HG02759 (cell line): ENCODE results near the gene RASAL3.
"Not testable (repeated sequence)": the region's sequence is repeated elsewhere in the genome, so short reads cannot be mapped to it uniquely, and the experiment has no call there.

Source experiments
- ATAC-seq: cut with Tn5 transposase; IDR thresholded peaks from one replicate; pipeline ENCODE4 v1.9.1; 2021; ENCODE audit warnings: mild to moderate bottlenecking, moderate library complexity; ENCODE audit not compliant: unreplicated experiment

RASAL3 gene

GRCh38 chr19:15475169-15475568 lies 10.8 kb upstream of the RASAL3 start:
- ATAC-seq: no peak

- ATAC-seq: not testable (repeated sequence)
These were observed 9.5 kb upstream of the RASAL3 start for GRCh38 chr19:15473821-15474220.

- no peak for ATAC-seq
These were observed 7.3 kb upstream of the RASAL3 start for GRCh38 chr19:15471639-15472101.

GRCh38 chr19:15469513-15470297 lies 5.4 kb upstream of the RASAL3 start:
- ATAC-seq: no peak

- ATAC-seq: no peak
These were observed 4.5 kb upstream of the RASAL3 start for GRCh38 chr19:15468675-15469512.

- no peak for ATAC-seq
These were observed 3.4 kb upstream of the RASAL3 start for GRCh38 chr19:15467734-15468214.

GRCh38 chr19:15466851-15467733 lies 2.7 kb upstream of the RASAL3 start:
- peak; percentile 61 for ATAC-seq

- peak; percentile 48 for ATAC-seq
These were observed 428 bp downstream of the RASAL3 start for GRCh38 chr19:15463861-15464371.

- ATAC-seq: no peak
These were observed 2.6 kb downstream of the RASAL3 start for GRCh38 chr19:15461694-15462093.

GRCh38 chr19:15457701-15458484 lies 6.5 kb downstream of the RASAL3 start:
- ATAC-seq: no peak

- no peak for ATAC-seq
These were observed 7.3 kb downstream of the RASAL3 start for GRCh38 chr19:15456871-15457700.

- no peak for ATAC-seq
These were observed 7.9 kb downstream of the RASAL3 start for GRCh38 chr19:15456441-15456840.

- no peak for ATAC-seq
These were observed 8.3 kb downstream of the RASAL3 start for GRCh38 chr19:15455996-15456395.

- ATAC-seq: no peak
These were observed 10.2 kb downstream of the RASAL3 start for GRCh38 chr19:15453906-15454860.

GRCh38 chr19:15453091-15453578 lies 11.2 kb downstream of the RASAL3 start:
- no peak for ATAC-seq

- no peak for ATAC-seq
These were observed 12.0 kb downstream of the RASAL3 start for GRCh38 chr19:15452111-15453047.

- ATAC-seq: no peak
These were observed 13.8 kb downstream of the RASAL3 start for GRCh38 chr19:15450528-15450890.
